ENCODE data around the gene COL23A1. TPM values are rescaled to one million over a fixed set of nuclear protein-coding genes. Genes with fewer than 3 reads are reported as not detected.

Gene COL23A1
- total RNA-seq, 1 donor from 2014 or later, result 2.9 TPM

GRCh38 chr5:178288401-178289368, 301.5 kb downstream of the COL23A1 start:
- peaks cover 5% of the 10 kb centered on the region for H3K36me3 Mint-ChIP-seq (ENCODE audit: unreplicated experiment)
- TF ChIP-seq CTCF (IDR thresholded peaks at IDR 0.05; ENCODE audit: partially characterized antibody, unreplicated experiment), result no peak
- H3K27me3 Mint-ChIP-seq (ENCODE audit: unreplicated experiment), result peaks cover 10% of the 10 kb centered on the region
- peaks cover 17% of the 10 kb centered on the region for H3K4me1 Mint-ChIP-seq (ENCODE audit: low read depth, unreplicated experiment)
- H3K4me3 Mint-ChIP-seq (ENCODE audit: unreplicated experiment), result peak overlapping the region; percentile 2
- peaks cover 5% of the 10 kb centered on the region for H3K9me3 Mint-ChIP-seq (ENCODE audit: unreplicated experiment)
- no peak overlapping the region for H3K27ac Mint-ChIP-seq (ENCODE audit: unreplicated experiment)
- DNase-seq, result no peak

GRCh38 chr5:178287791-178288105, 302.4 kb downstream of the COL23A1 start:
- H3K27ac Mint-ChIP-seq (ENCODE audit: unreplicated experiment), result no peak overlapping the region
- peaks cover 17% of the 10 kb centered on the region for H3K4me1 Mint-ChIP-seq (ENCODE audit: low read depth, unreplicated experiment)
- no peak overlapping the region for H3K4me3 Mint-ChIP-seq (ENCODE audit: unreplicated experiment)
- DNase-seq, result no peak
- peaks cover 5% of the 10 kb centered on the region for H3K36me3 Mint-ChIP-seq (ENCODE audit: unreplicated experiment)
- TF ChIP-seq CTCF (IDR thresholded peaks at IDR 0.05; ENCODE audit: partially characterized antibody, unreplicated experiment), result no peak
- peaks cover 13% of the 10 kb centered on the region for H3K27me3 Mint-ChIP-seq (ENCODE audit: unreplicated experiment)
- H3K9me3 Mint-ChIP-seq (ENCODE audit: unreplicated experiment), result peaks cover 5% of the 10 kb centered on the region

- peaks cover 13% of the 10 kb centered on the region for H3K27me3 Mint-ChIP-seq (ENCODE audit: unreplicated experiment)
- H3K9me3 Mint-ChIP-seq (ENCODE audit: unreplicated experiment), result peaks cover 5% of the 10 kb centered on the region
- H3K4me1 Mint-ChIP-seq (ENCODE audit: low read depth, unreplicated experiment), result peaks cover 17% of the 10 kb centered on the region
- no peak overlapping the region for H3K4me3 Mint-ChIP-seq (ENCODE audit: unreplicated experiment)
- TF ChIP-seq CTCF (IDR thresholded peaks at IDR 0.05; ENCODE audit: partially characterized antibody, unreplicated experiment), result no peak
- DNase-seq, result no peak
- H3K27ac Mint-ChIP-seq (ENCODE audit: unreplicated experiment), result no peak overlapping the region
- H3K36me3 Mint-ChIP-seq (ENCODE audit: unreplicated experiment), result peaks cover 5% of the 10 kb centered on the region
Observed at GRCh38 chr5:178287091-178287790, 303.0 kb downstream of the COL23A1 start.

- Mint-ChIP-seq H3K36me3 (ENCODE audit: unreplicated experiment) (peaks cover 5% of the 10 kb centered on the region), H3K27me3 (ENCODE audit: unreplicated experiment) (peaks cover 13% of the 10 kb centered on the region), H3K27ac (ENCODE audit: unreplicated experiment) (no peak overlapping the region), H3K4me1 (ENCODE audit: low read depth, unreplicated experiment) (peaks cover 17% of the 10 kb centered on the region), H3K9me3 (ENCODE audit: unreplicated experiment) (peaks cover 5% of the 10 kb centered on the region), H3K4me3 (ENCODE audit: unreplicated experiment) (no peak overlapping the region)
- no peak for TF ChIP-seq CTCF (IDR thresholded peaks at IDR 0.05; ENCODE audit: partially characterized antibody, unreplicated experiment)
- DNase-seq, result peak; percentile 12
Observed at GRCh38 chr5:178286226-178287090, 303.7 kb downstream of the COL23A1 start.

All from glutamatergic neuron (in vitro differentiated cells).